ENCODE data around the gene DNAI1. TPM values are rescaled to one million over a fixed set of nuclear protein-coding genes. Genes with fewer than 3 reads are reported as not detected.

DNAI1 gene
- total RNA-seq, 1 donor from 2014 or later, result 0.52 TPM

DNA sequence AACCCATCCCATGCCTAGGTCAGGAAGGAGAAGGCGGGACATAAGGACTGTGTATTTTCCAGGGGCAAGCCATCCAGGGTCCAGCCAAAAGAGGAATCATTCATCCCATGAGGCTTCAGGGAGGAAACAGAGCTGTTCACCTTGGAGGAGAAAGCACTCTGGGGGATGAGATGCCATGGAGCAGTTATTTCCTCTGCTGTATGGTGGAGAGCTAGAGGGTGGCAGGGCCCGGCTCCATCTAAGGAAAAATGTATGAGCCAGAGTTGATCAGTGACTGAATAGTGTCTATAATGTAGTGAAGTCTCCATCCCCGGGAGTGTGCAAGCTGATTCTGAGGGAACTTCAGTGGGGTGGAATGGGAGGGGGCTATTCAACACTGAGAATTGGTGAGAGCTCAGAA, 56.2 kb downstream of the DNAI1 start:
- Histone ChIP-seq H3K79me2 (ENCODE audit: low read depth) (no peaks in the 10 kb centered on the region), H3K27ac (no peak overlapping the region), H2AFZ (replicated peaks) (no peak overlapping the region), H3F3A (ENCODE audit: low read depth) (peaks cover 13% of the 10 kb centered on the region), H3K4me3 (no peak overlapping the region), H4K20me1 (ENCODE audit: low read depth) (no peaks in the 10 kb centered on the region), H3K4me1 (peaks cover 25% of the 10 kb centered on the region), H3K9ac (no peak overlapping the region), H3K4me2 (no peak overlapping the region), H3K27me3 (no peaks in the 10 kb centered on the region), H3K36me3 (no peaks in the 10 kb centered on the region), H3K9me3 (ENCODE audit: low read depth) (no peaks in the 10 kb centered on the region)
- H3K27ac Mint-ChIP-seq, result peak overlapping the region; percentile 81
- no peak for TF ChIP-seq EZH2 (IDR thresholded peaks at IDR 0.05)
- no peak for TF ChIP-seq EZH2phosphoT487 (IDR thresholded peaks at IDR 0.05)
- no peak for TF ChIP-seq CTCF (IDR thresholded peaks at IDR 0.05)
- H3K9me3 Mint-ChIP-seq, result no peaks in the 10 kb centered on the region
- H3K36me3 Mint-ChIP-seq, result no peaks in the 10 kb centered on the region
- DNase-seq (ENCODE audit: low spot score), result no peak
- H3K27me3 Mint-ChIP-seq (ENCODE audit: insufficient read depth, low read depth), result peaks cover 17% of the 10 kb centered on the region
- H3K4me3 Mint-ChIP-seq, result no peak overlapping the region
- peaks cover 46% of the 10 kb centered on the region for H3K4me1 Mint-ChIP-seq

- TF ChIP-seq CTCF (IDR thresholded peaks at IDR 0.05) (no peak), EZH2 (IDR thresholded peaks at IDR 0.05) (no peak), EZH2phosphoT487 (IDR thresholded peaks at IDR 0.05) (no peak)
- no peaks in the 10 kb centered on the region for H4K20me1 ChIP-seq (ENCODE audit: low read depth)
- H3K27me3 Mint-ChIP-seq (ENCODE audit: insufficient read depth, low read depth), result peaks cover 15% of the 10 kb centered on the region
- H3F3A ChIP-seq (ENCODE audit: low read depth), result peaks cover 13% of the 10 kb centered on the region
- peaks cover 17% of the 10 kb centered on the region for H3K4me1 ChIP-seq
- H3K27ac ChIP-seq, result no peak overlapping the region
- no peaks in the 10 kb centered on the region for H3K9me3 Mint-ChIP-seq
- no peak for DNase-seq (ENCODE audit: low spot score)
- H3K36me3 ChIP-seq, result no peaks in the 10 kb centered on the region
- no peak overlapping the region for H3K4me3 ChIP-seq
- H3K9ac ChIP-seq, result no peak overlapping the region
- H3K4me1 Mint-ChIP-seq, result peaks cover 34% of the 10 kb centered on the region
- H3K27ac Mint-ChIP-seq, result no peak overlapping the region
- H2AFZ ChIP-seq (replicated peaks), result no peak overlapping the region
- H3K79me2 ChIP-seq (ENCODE audit: low read depth), result no peaks in the 10 kb centered on the region
- no peak overlapping the region for H3K4me2 ChIP-seq
- no peaks in the 10 kb centered on the region for H3K9me3 ChIP-seq (ENCODE audit: low read depth)
- H3K27me3 ChIP-seq, result no peaks in the 10 kb centered on the region
- no peak overlapping the region for H3K4me3 Mint-ChIP-seq
- no peaks in the 10 kb centered on the region for H3K36me3 Mint-ChIP-seq
These were observed 57.4 kb downstream of the DNAI1 start for GRCh38 chr9:34515959-34516358.

DNA sequence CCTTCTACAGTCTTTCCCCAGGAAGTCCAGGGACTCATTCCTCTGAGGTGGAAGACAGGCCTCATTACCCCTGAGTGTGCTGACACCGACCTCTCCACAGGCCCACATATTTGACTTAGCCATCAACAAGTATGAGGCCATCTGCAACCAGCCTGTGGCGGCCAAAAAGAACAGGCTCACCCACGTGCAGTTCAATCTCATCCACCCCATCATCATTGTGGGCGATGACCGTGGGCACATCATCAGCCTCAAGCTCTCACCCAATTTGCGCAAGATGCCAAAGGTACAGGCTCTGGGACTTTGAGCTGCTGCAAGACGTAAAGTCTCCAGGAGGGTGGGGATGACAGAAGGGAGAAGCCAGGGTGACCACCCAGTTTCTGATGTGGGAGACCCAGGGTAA, 58.6 kb downstream of the DNAI1 start:
- Histone ChIP-seq H3K27me3 (peaks cover 7% of the 10 kb centered on the region), H4K20me1 (ENCODE audit: low read depth) (no peaks in the 10 kb centered on the region), H3K27ac (no peak overlapping the region), H2AFZ (replicated peaks) (no peak overlapping the region), H3K9me3 (ENCODE audit: low read depth) (no peaks in the 10 kb centered on the region), H3K79me2 (ENCODE audit: low read depth) (no peaks in the 10 kb centered on the region), H3F3A (ENCODE audit: low read depth) (peaks cover 13% of the 10 kb centered on the region), H3K4me1 (peaks cover 21% of the 10 kb centered on the region), H3K4me2 (no peak overlapping the region), H3K36me3 (no peaks in the 10 kb centered on the region), H3K4me3 (no peak overlapping the region), H3K9ac (no peak overlapping the region)
- TF ChIP-seq CTCF (IDR thresholded peaks at IDR 0.05), result no peak
- no peak for TF ChIP-seq EZH2phosphoT487 (IDR thresholded peaks at IDR 0.05)
- no peak for TF ChIP-seq EZH2 (IDR thresholded peaks at IDR 0.05)
- Mint-ChIP-seq H3K27ac (no peak overlapping the region), H3K36me3 (no peaks in the 10 kb centered on the region), H3K4me1 (peaks cover 27% of the 10 kb centered on the region), H3K4me3 (no peak overlapping the region), H3K27me3 (ENCODE audit: insufficient read depth, low read depth) (peaks cover 16% of the 10 kb centered on the region), H3K9me3 (no peaks in the 10 kb centered on the region)
- no peak for DNase-seq (ENCODE audit: low spot score)
